ENCODE measurements around the gene OR13C5.

GRCh38 chr9:104608336-104608735 is 9.1 kb upstream of the OR13C5 start:
- TF ChIP-seq POLR2A (IDR thresholded peaks at IDR 0.05; ENCODE audit: low read depth, low read length) = no peak
- no peak for TF ChIP-seq POLR2AphosphoS5 (IDR thresholded peaks at IDR 0.05; ENCODE audit: low read depth, low read length)
